H9 (cell line): ENCODE results near the gene ASTL. TPM values are rescaled to one million over a fixed set of nuclear protein-coding genes. Genes with fewer than 3 reads are reported as not detected.
A peak's percentile ranks its signal among the peaks of the same experiment; 100 is the strongest.

ENCODE experiments used
- DNase-seq: peaks from one replicate; pipeline ENCODE4 v3.0.0-alpha.2; 2017
- H2AFZ ChIP-seq: one replicate; pipeline ENCODE4 v1.6.1; 2013; ENCODE audit warnings: mild to moderate bottlenecking, low read length, control low read depth, moderate library complexity
- H2AK5ac ChIP-seq: 2 replicates; pipeline ENCODE4 v1.6.1; 2013; ENCODE audit warnings: low read length, control low read depth, mixed read lengths; ENCODE audit not compliant: insufficient read length
- H2BK120ac ChIP-seq: one replicate; pipeline ENCODE4 v1.6.1; 2013; ENCODE audit warnings: low read depth, mild to moderate bottlenecking, low read length, control low read depth, inconsistent platforms; ENCODE audit not compliant: poor library complexity, severe bottlenecking
- H2BK12ac ChIP-seq: 2 replicates; pipeline ENCODE4 v1.6.1; 2013; ENCODE audit warnings: low read length, control low read depth, mixed read lengths, low read depth; ENCODE audit not compliant: insufficient read length
- H2BK15ac ChIP-seq: 2 replicates; pipeline ENCODE4 v1.6.1; 2013; ENCODE audit warnings: low read depth, low read length, control low read depth
- H2BK20ac ChIP-seq: one replicate; pipeline ENCODE4 v1.6.1; 2013; ENCODE audit warnings: low read depth, mild to moderate bottlenecking, low read length, control low read depth, inconsistent platforms; ENCODE audit not compliant: poor library complexity, severe bottlenecking
- H2BK5ac ChIP-seq: 2 replicates; pipeline ENCODE4 v1.6.1; 2013; ENCODE audit warnings: low read length, control low read depth, mixed read lengths; ENCODE audit not compliant: insufficient read length
- H3K14ac ChIP-seq: 2 replicates; pipeline ENCODE4 v1.6.1; 2013; ENCODE audit warnings: low read length, control low read depth; ENCODE audit not compliant: insufficient read depth
- H3K18ac ChIP-seq: 2 replicates; pipeline ENCODE4 v1.6.1; 2013; ENCODE audit warnings: low read depth, mild to moderate bottlenecking, mixed read lengths, low read length, control low read depth; ENCODE audit not compliant: insufficient read length
- H3K23ac ChIP-seq: 2 replicates; pipeline ENCODE4 v1.6.1; 2013; ENCODE audit warnings: low read length, control low read depth, mixed read lengths, low read depth; ENCODE audit not compliant: insufficient read length
- H3K23me2 ChIP-seq: 2 replicates; pipeline ENCODE4 v1.6.1; 2013; ENCODE audit warnings: low read depth, mild to moderate bottlenecking, mixed read lengths, low read length, control low read depth; ENCODE audit not compliant: insufficient read length, poor library complexity, severe bottlenecking
- H3K27ac ChIP-seq: 2 replicates; pipeline ENCODE4 v1.5.1; 2013; ENCODE audit warnings: low read length, control low read depth, mixed read lengths, low read depth; ENCODE audit not compliant: insufficient read length
- H3K27me3 ChIP-seq: 2 replicates; pipeline ENCODE4 v1.6.1; 2013; ENCODE audit warnings: low read length, control low read depth, inconsistent platforms; ENCODE audit not compliant: insufficient read depth
- H3K4ac ChIP-seq: 2 replicates; pipeline ENCODE4 v1.6.1; 2013; ENCODE audit warnings: low read depth, mild to moderate bottlenecking, control low read depth, inconsistent platforms, low read length, moderate library complexity
- H3K4me1 ChIP-seq: 2 replicates; pipeline ENCODE4 v1.6.1; 2013; ENCODE audit warnings: low read length, control low read depth, inconsistent platforms; ENCODE audit not compliant: insufficient read depth
- H3K4me2 ChIP-seq: 2 replicates; pipeline ENCODE4 v1.6.1; 2013; ENCODE audit warnings: low read length, control low read depth, mixed read lengths; ENCODE audit not compliant: insufficient read length, insufficient read depth
- H3K56ac ChIP-seq: 2 replicates; pipeline ENCODE4 v1.6.1; 2013; ENCODE audit warnings: low read depth, mild to moderate bottlenecking, mixed read lengths, low read length, control low read depth; ENCODE audit not compliant: insufficient read length
- H3K79me1 ChIP-seq: 2 replicates; pipeline ENCODE4 v1.6.1; 2013; ENCODE audit warnings: low read depth, mild to moderate bottlenecking, moderate library complexity, low read length, control low read depth, inconsistent platforms; ENCODE audit not compliant: insufficient read depth, poor library complexity, severe bottlenecking
- H3K79me2 ChIP-seq: 2 replicates; pipeline ENCODE4 v1.6.1; 2013; ENCODE audit warnings: low read length, control low read depth, inconsistent platforms; ENCODE audit not compliant: insufficient read depth
- H3K9ac ChIP-seq: 2 replicates; pipeline ENCODE4 v1.6.1; 2013; ENCODE audit warnings: low read length, control low read depth, mixed read lengths; ENCODE audit not compliant: insufficient read length; ENCODE audit errors: extremely low read depth
- H3K9me3 ChIP-seq: one replicate; pipeline ENCODE4 v1.6.1; 2013; ENCODE audit warnings: low read depth, low read length, inconsistent platforms; ENCODE audit not compliant: control insufficient read depth
- H3T11ph ChIP-seq: one replicate; pipeline ENCODE4 v1.6.1; 2013; ENCODE audit warnings: mild to moderate bottlenecking, low read length, control low read depth, inconsistent platforms
- H4K20me1 ChIP-seq: one replicate; pipeline ENCODE4 v1.6.1; 2013; ENCODE audit not compliant: control insufficient read depth, insufficient read length, insufficient read depth
- H4K5ac ChIP-seq: 2 replicates; pipeline ENCODE4 v1.6.1; 2013; ENCODE audit warnings: low read depth, mild to moderate bottlenecking, mixed read lengths, low read length, control low read depth; ENCODE audit not compliant: insufficient read length
- H4K8ac ChIP-seq: replicated peaks from 2 replicates; pipeline ENCODE4 v1.6.1; 2013; ENCODE audit warnings: low read length, control low read depth, mixed read lengths, low read depth; ENCODE audit not compliant: insufficient read length
- H4K91ac ChIP-seq: 2 replicates; pipeline ENCODE4 v1.6.1; 2013; ENCODE audit warnings: low read depth, mild to moderate bottlenecking, moderate library complexity, mixed read lengths, low read length, control low read depth; ENCODE audit not compliant: insufficient read length
- H3K27ac Mint-ChIP-seq, 3 experiments: 2 replicates in 2 of 3; 3 replicates in 1 of 3; pipeline ENCODE4 v1.8.0; 2020 to 2021; ENCODE audit warnings: mixed read lengths in 3 of 3, mild to moderate bottlenecking in 1 of 3, moderate library complexity in 1 of 3
- H3K27me3 Mint-ChIP-seq: 2 replicates; pipeline ENCODE4 v1.8.0; 2021; ENCODE audit warnings: low read depth, mild to moderate bottlenecking, moderate library complexity, mixed read lengths
- H3K36me3 Mint-ChIP-seq, 3 experiments: 2 replicates in 2 of 3; 3 replicates in 1 of 3; pipeline ENCODE4 v1.8.0; 2020 to 2021; ENCODE audit warnings: low read depth in 3 of 3, mixed read lengths in 3 of 3; ENCODE audit not compliant: insufficient read depth in 1 of 3
- H3K4me1 Mint-ChIP-seq, 2 experiments: 2 replicates each; pipeline ENCODE4 v1.8.0; 2020; ENCODE audit warnings: mixed read lengths in 2 of 2
- H3K4me3 Mint-ChIP-seq, 2 experiments: 2 replicates in 1 of 2; 3 replicates in 1 of 2; pipeline ENCODE4 v1.8.0; 2020 to 2021; ENCODE audit warnings: mild to moderate bottlenecking in 2 of 2, mixed read lengths in 2 of 2, moderate library complexity in 1 of 2
- H3K9me3 Mint-ChIP-seq, 2 experiments: 2 replicates in 1 of 2; 3 replicates in 1 of 2; pipeline ENCODE4 v1.8.0; 2020; ENCODE audit warnings: mild to moderate bottlenecking in 2 of 2, mixed read lengths in 2 of 2, moderate library complexity in 1 of 2
- CTCF ChIP-seq: fragments of 200-600 bp; sonication (generic); conservative IDR thresholded peaks from 3 replicates; pipeline ENCODE4 v1.8.0; 2021; ENCODE audit warnings: antibody characterized with exemption, mild to moderate bottlenecking
- WGBS: extraction: QIAGEN DNeasy Blood & Tissue Kit; methylation state at CpG from one replicate; pipeline ENCODE4 v1.1.7; 2013; ENCODE audit warnings: missing lambda C conversion rate, low lambda C conversion rate, mixed read lengths; ENCODE audit not compliant: insufficient read length; ENCODE audit errors: extremely low coverage; 5-methylcytosine and 5-hydroxymethylcytosine counted together
- total RNA-seq: library from RNA; stranded (reverse); gene quantifications from 2 replicates; pipeline ENCODE4 v1.2.1, GENCODE V29; 2021

Gene ASTL
- total RNA-seq, 1 experiment from 2014 or later, result 0.81 TPM

GRCh38 chr2:96154506-96155380 lies 16.4 kb upstream of the ASTL start:
- no peaks in the 10 kb centered on the region for H3K23me2 ChIP-seq

More at GRCh38 chr2:96154506-96155380, 16.4 kb upstream of the ASTL start:
- no peak overlapping the region for H3K27ac ChIP-seq
- Mint-ChIP-seq H3K4me3 (no peak overlapping the region), H3K9me3 (0 out of 5 replicates have a peak, but pooled peaks cover 0 to 3% of the 10 kb centered on the region in 2 experiments), H3K27ac (no peak overlapping the region; a peak in 1 of 7 replicates), H3K36me3 (peaks cover 0 to 4% (median 0%) of the 10 kb centered on the region in 3 experiments; a peak in 2 of 7 replicates), H3K27me3 (peaks cover 5% of the 10 kb centered on the region), H3K4me1 (peaks cover 22 to 34% of the 10 kb centered on the region in 2 experiments)
- no CpG with 5 or more reads among the region's 16 CpGs for WGBS
- no peak overlapping the region for H3K23ac ChIP-seq
- no peaks in the 10 kb centered on the region for H3K27me3 ChIP-seq
- no peak overlapping the region; the same call in 1 of the 2 replicates for H3K14ac ChIP-seq
- no peak overlapping the region for H3T11ph ChIP-seq
- H2BK20ac ChIP-seq, result no peak overlapping the region
- no peak overlapping the region for H2AK5ac ChIP-seq
- H2BK120ac ChIP-seq, result no peak overlapping the region
- H4K91ac ChIP-seq, result no peak overlapping the region
- H3K9ac ChIP-seq, result no peak overlapping the region
- no peak overlapping the region for H2BK15ac ChIP-seq
- H3K4me2 ChIP-seq, result no peak overlapping the region
- H3K4me1 ChIP-seq, result no peaks in the 10 kb centered on the region; the same call in 1 of the 2 replicates
- H4K5ac ChIP-seq, result no peak overlapping the region
- no peaks in the 10 kb centered on the region for H3K79me2 ChIP-seq
- no peak overlapping the region for H2BK12ac ChIP-seq
- DNase-seq, result peak; percentile 31
- no peak overlapping the region for H3K4ac ChIP-seq
- no peak for TF ChIP-seq CTCF
- H3K79me1 ChIP-seq, result no peaks in the 10 kb centered on the region
- H3K56ac ChIP-seq, result no peak overlapping the region
- H2AFZ ChIP-seq, result no peak overlapping the region
- no peaks in the 10 kb centered on the region for H3K9me3 ChIP-seq
- H4K8ac ChIP-seq, result no peak overlapping the region
- no peak overlapping the region for H2BK5ac ChIP-seq
- no peak overlapping the region for H3K18ac ChIP-seq
- no peaks in the 10 kb centered on the region for H4K20me1 ChIP-seq
